Myocyte (in vitro differentiated cells): Measurements from ENCODE around the gene NEUROG1. TPM values are rescaled to one million over a fixed set of nuclear protein-coding genes. Genes with fewer than 3 reads are reported as not detected.
"Not testable (repeated sequence)": the region's sequence is repeated elsewhere in the genome, so short reads cannot be mapped to it uniquely, and the experiment has no call there.

Experiments
- DNase-seq: peaks from one replicate; pipeline ENCODE4 v3.0.0-alpha.2; 2012; ENCODE audit warnings: low read depth
- total RNA-seq: library from RNA; depleted of rRNA; stranded (reverse); fragments of >200 nt; gene quantifications from 2 replicates; pipeline ENCODE4 v1.2.3, GENCODE V29; 2014

Gene NEUROG1
- total RNA-seq, 1 donor from 2014 or later, result not detected

DNA sequence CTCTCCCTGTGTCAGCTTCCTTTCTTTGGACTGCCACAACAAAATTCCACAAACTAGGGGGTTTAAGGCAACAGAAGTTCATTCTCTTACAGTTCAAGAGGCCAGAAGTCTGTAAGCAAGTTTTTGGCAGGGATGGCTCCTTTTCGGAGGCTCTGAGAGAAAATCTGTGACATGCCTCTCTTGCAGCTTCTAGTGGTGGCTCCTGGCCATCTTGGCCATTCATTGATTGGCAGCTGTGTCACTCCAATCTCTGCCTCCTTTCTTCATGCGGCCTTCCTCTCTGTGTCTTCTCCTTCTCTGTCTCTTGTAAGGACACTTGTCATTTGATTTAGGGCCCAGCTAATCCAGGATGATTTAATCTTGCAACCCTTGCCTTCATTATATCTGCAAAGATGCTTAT is 2.0 kb upstream of the NEUROG1 start:
- no peak for DNase-seq

DNA sequence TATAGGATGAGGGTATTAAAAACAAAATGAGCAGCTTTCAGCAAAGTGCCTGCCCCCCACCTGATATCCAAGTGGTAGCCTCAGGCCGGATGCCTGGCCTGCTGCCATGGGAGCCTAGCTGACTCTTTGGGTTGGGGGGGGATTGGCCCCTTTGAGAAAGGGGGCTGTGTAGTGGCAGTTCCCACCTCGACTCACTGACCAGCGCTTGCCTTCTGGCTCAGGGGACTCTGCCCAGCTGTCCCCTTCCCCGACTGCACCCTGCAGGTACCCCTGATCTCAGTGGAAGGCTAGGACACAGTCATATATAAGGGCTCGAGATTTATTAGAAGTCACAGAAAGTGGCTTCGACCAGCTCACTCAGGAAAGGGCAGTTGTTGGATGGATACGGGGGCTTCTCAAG is 1.5 kb upstream of the NEUROG1 start:
- DNase-seq, result no peak

DNA sequence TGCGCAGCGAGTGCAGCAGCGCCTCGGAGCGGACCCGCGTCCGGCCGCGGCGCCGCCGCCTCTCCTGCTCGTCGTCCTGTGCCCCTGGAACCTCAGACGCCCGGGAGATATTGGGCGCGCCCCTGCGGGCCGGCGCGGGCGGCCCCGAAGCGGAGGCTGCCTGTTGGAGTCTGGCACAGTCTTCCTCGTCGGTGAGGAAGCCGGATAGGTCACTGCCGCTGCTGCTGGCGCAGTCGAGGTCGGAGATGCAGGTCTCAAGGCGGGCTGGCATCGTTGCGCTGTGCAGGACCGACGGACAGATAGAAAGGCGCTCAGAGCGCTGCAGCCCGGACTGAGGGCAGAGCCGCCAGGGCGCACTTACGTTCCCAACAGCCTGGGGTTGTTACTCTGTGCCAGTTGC is 344 bp downstream of the NEUROG1 start:
- no peak for DNase-seq

DNA sequence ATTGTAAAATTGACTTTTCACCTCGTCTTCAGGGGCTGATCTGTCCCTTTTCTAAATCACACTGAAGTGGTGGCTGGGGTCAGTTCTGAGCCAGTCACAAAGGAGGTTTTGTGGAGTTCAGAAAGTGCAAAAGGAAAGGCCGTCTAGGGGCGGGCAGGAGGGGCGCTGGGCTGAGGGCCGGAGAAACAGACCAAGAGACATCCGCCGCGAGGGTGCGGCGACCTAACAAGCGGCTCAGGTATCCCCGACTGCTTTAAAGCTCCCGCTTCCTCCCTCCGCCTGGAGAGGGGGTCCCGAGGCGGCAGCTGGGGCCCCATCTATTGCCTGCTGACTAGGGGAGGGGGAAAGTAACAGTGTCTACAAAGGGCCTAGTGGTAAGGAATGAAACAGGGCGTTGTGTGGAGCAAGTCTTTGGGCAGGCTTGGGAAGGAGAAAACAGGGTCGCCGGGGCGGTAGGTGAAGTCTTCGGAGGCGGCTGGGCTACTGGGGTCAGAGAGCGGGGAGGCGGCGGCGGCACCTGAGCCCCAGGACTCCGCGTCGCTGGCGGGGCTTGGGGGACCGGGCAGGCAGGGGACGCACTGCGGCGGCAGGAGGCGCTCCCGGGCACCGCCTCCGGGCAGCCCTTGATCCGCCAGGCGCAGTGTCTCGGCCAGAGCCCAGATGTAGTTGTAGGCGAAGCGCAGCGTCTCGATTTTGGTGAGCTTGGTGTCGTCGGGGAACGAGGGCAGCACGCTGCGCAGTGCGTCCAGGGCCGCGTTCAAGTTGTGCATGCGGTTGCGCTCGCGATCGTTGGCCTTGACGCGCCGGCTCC is 950 bp downstream of the NEUROG1 start:
- DNase-seq, result no peak

DNA sequence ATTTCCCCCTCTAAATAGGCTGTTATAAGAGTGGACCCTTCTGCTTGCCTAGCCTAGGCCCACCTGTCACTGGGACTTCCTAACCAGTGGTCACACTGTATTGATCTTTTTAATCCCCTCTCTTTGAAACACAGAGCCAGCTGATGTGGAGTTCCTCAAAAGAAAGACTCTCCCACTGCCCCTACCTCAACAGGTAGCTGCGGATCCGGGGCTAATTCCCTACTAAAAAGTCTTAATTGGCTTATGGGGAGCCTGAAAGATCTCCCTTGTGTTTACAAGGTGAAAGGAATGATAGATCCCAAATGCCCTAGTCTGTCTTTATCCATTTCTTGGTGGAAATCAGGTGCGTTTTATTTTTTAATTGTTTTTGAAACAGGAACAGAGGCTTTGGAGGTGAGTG is 2.0 kb downstream of the NEUROG1 start:
- DNase-seq, result no peak

DNA sequence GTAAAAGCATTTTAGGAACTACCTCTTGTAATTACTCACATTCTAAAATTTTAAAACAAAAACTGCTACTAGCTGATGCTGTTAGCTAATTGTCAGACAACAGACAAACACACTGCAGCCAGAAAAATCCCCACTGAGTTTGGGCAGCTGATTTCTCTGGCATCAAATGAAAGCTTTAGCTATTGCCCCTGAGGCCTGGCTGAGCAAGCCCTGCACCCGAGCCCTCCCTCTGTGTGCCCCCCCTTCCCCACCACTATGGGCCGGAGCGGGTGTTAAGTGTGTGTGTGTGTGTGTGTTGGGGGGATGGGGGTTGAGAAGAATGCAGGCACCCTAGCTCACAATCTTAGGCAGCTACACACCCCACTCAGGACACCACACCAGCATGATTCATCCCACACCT is 2.4 kb downstream of the NEUROG1 start:
- DNase-seq, result no peak

DNA sequence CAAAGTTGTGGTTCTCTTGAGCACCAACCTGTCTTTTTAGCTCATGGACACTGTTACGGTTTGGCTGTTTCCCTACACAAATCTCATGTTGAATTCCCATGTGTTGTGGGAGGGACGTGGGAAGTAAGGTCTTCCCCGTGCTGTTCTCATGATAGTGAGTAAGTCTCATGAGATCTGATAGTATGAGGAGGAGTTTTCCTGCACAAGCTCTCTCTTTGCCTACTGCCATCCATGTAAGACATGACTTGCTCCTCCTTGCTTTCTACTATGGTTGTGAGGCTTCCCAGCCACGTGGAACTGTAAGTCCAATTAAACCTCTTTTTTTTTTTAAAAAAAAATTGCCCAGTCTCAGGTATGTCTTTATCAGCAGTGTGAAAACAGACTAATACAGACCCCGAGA is 6.2 kb downstream of the NEUROG1 start:
- not testable (repeated sequence) for DNase-seq

DNA sequence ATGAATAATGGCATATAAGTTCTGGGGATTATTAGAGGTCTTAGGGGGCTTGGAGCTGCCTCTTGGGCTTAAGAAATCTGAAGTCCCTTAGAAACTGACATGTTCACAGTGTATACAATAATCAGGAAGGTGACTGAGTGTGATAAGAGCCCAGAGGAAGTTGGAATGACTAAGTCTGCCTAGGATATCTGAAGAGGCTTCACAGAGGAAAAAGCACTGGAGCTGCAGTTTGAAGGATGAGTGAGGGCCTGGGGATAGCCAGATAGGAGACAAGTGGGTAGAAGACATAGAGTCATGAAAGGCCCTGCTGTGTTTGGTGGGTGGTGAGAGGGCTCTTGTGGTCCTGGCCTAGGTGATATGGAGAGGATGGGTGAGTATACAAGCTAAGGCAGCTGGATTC is 8.8 kb downstream of the NEUROG1 start:
- DNase-seq, result no peak

DNA sequence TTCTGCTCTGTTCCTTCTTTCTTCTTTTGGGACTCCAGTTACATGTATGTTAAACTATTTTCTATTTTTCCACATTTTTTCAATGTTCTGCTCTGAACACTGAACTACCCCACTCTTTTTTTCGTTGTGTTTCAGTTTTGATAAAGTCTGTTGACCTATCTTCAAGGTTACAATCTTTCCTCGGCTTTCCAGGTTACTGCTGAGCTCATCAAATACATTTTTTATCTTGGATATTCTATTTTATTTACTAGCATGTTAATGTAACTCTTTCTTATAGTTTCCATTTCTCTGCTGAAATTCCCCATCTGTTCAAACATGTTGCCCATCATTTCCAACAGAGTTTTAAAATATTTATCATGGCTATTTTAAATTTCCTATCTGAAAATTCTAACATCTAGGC is 13.8 kb downstream of the NEUROG1 start:
- no peak for DNase-seq

DNA sequence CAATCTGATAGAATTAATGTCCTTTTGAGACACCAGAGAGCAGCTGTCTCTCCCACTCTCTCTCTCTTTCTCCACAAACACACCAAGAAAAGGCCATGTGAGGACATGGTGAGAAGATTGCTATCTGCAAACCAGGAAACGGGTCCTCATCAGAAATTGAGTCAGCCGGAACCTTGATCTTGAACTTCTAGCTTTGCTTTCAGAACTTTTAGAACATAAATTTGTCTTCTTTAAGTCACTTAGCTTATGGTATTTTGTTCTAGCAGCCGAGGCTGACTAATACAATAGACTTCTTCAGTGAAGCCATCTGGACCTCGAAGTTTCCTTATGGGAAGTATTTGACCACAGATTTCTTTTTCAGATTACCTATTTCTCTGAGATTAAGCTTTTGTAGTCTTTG is 18.1 kb downstream of the NEUROG1 start:
- no peak for DNase-seq

DNA sequence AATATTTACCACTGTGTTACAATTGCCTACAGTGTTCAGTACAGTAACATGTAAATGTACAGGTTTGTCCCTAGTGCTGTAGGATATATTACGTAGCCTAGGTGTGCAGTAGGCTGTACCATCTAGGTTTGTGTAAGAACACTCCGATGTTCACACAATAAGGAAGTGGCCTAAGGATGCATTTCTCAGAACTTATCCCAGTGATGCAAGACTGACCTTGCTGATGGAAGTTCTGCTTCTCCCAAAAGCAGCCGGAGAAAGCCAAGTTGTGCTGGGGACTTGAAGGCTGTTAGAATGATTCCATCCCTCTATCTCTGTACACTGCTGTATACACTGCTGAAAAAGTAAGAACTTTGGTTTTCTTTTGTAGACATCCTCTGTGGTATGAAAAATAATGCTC is 21.6 kb downstream of the NEUROG1 start:
- DNase-seq, result no peak

DNA sequence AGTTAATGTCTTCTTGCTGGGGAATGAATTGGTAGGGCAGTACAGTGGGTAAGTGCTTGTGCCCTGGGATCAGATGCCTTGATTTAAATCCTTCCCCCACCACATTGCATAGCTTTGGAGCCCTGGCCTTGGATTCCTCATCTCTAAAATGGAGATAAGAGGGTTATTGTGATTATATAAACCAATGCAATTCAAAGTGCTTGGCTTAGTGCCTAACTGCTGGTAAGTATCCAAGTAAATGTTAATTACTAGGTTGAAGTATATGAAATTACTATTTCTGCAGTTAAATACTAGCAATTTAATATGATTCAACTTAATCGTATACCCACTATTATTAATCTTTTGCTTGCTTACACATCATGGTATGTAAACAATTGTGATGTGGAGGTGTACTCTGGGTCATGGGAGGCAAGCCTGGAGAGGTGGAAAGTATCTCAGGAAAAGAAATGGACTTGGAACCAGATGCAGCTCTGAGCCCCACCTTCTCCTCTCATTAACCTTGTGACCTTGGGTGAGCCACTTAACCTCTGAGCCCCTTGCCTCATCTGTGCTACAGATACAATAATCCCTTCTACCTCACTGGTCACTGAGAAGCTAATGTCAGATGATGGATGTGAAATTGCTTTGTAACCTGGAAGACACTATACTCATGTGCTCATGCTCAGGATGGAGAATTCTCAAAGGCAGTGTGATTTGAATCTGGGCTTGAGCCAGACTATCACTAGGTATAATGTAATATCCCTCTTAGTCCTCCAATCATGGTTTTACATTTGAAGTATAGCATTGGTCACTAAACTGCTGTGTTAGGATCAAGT is 23.8 kb downstream of the NEUROG1 start:
- DNase-seq, result no peak

DNA sequence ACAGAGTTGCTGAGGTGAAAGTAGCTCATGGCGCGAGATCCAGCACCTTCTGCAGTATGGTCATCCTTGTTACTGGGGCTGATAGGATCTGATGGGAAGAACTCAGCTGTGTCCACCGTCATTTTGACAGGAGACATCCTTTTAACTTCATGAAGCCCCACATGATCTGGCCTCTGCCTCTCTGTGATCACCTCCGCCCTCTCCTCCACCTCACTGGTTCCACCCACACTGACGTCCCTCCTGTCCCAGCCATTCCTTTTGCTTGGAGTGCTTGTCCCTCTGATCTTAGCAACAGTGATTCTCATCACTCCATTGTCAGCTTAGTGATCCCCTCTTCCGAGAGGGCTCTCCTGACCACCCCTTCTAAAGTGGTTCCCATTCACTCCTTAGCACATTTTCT is 25.8 kb downstream of the NEUROG1 start:
- no peak for DNase-seq

DNA sequence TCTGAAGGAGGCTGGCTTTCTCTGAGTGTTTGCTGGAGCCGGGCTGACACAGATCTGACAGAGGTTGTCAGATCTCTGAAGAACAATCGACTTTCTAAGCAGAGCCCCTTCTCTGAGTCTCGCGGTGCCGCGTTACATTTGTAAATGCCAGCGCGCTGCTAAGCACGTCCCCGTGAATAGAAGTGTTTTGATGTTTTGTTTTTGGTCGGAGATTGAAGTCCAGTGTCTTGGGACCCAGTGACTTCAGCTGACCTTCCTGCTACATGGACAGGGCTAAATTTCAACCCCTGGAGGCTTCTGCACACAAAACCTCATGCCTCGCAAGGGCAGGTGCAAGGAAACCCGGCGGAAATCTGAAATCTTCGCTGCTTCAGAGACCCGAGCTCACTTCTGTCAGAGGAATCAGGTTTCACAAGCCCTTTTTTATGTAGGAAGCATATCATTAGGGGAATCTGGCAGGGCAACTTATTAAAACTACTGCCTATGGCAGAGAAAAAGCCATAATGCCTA is 27.2 kb downstream of the NEUROG1 start:
- no peak for DNase-seq

DNA sequence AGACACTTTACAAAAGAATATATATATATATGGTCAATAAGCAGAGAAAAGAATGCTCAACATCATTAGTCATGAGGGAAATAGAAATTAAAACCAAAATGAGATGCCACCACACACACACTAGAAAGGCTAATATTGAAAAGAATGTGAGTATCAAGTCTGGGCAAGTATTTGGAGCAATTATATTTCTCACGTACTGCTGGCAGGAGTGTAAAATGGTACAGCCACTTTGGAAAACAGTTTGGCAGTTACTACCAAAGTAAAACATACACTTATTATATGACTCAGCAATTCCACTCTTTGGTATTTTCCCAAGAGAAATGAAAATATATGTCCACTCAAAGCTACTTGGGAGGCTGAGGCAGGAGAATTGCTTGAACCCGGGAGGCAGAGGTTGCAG is 29.8 kb downstream of the NEUROG1 start:
- no peak for DNase-seq

DNA sequence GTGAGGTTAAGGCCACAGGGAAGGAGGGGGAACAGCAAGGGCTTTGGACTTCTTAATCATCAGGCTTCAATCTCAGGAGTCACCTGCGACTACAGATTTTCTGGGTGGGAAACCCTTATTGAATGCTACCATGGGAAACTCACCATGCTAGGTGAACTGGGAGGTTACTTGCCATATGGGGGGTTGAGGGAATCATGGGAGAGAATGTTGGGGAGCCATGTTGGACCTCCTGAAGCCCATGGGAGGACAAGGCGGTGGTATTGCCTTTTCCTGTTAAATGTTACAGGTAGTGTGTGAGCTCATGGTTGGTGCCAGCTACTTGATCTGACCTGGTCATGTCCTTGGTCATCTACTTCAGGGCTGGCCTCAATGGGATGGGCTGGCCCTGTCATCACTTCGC is 31.4 kb downstream of the NEUROG1 start:
- DNase-seq, result no peak

DNA sequence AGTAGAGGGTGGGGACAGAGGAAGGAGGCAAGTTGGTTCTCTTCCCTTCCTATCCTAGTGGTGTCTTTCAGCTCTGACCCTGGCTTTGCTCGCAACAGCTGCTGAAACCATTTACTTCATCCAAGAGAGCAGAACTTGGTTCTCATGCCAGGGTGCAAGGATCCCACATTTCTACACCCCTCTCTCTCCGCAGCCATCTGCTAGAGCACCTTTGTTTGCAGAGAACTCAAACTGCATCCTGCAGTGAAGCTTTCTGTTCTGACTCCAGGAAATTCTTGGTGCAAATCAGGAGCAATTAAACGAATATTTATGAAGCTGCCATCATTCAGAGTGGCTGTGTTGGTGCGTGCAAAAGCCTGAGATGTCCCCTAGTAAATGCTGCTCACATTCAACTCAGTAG is 31.9 kb downstream of the NEUROG1 start:
- DNase-seq, result no peak

DNA sequence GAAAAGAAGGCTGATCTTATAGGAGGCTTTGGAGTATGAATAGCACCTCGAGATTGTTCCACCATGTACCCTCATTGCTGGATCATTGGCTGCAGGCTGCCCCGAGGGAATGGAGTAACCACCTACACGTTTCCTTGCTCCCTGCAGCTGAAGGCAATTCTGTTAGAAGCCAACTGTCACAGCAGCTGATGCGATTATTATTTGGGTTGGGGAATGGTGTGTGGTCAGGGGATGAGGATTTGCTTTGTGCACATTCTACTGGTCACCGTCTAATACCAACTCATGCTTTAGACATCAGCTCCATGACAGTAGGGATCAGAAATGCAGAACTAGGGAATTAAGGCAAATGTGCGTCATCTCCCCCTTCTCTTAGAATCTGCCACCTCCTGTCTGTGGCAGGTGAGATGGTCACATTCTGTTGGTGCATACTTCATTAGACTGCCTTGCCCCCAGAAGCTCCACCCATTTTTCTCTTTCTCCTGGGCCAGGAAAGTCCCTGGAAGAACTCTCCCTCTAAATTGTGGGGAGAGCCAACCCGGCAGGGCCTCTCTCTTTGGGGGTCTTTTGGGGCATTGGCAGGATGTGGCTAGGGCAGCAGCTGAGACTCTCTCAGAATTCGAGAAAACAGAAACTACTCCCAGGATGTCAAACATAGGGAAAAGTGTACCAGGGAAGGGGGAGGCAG is 32.8 kb downstream of the NEUROG1 start:
- DNase-seq, result peak; percentile 77

DNA sequence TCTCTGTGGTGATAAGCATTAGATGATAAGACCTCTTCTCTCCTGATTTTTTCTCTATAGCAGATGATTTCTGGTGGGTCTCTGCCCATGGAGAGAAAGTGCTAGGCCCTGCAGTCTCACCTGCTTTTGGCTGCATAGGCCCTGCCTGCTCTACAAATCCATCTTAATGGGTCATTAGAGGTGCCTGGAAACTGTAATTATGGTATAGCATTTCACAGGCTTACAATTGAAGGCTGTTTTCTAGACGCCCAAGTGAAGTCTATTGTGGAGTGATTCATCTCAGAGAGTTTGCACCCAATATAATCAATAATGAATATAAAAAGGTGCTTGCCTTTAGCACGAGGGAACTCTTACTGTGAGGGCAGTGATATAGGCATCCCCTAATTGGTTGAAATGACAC is 33.8 kb downstream of the NEUROG1 start:
- no peak for DNase-seq

DNA sequence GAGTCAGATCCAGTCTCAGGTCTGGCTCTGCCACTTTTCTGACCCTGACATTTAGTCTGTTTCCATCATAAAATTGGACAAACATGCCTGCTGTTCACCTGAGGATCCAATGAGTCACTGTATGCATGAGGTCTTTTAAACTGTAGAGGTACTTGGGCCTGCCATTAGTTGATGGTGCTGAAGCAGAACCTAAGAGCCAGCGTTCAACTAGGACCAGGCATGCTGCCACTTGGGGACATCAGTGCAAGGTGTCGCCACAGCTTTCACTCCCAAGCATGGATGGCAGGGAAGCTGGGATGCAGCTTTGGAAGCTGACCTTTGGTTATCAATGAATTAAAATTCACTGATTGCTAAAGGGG is 37.1 kb downstream of the NEUROG1 start:
- no peak for DNase-seq

DNA sequence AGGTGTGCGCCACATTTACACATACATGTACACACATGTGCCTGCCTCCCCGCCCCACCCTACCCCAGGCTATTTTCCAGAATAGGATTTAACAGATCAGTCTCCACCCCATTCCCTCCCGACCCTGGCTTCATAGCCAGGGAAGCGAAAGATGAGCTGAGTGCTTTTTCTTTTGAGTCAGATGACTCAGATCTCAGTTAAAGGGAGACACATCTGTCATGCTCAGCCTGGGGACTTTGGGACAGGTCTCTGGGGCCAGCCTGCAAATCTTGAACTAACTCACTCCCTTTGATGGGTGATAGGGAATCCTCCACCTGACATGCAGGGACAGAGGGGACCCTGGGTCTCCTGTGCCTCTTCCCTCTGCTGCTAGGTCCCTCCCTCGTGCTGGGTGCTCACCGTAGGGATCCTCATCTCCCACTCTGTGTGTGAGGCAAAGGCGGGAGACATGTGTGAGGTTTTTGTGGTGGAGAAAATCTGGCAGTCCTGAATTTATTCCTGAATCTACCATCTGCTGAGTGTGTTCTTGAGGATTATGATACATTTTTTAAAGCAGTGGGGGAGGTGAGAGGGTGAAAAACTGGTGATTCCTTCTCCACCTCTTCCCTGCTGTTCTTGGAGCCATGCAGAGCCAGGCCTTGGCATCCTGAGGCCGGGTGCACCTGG is 37.7 kb downstream of the NEUROG1 start:
- DNase-seq, result peak; percentile 65
